LNCAP (cell line): ENCODE measurements around the gene OLFML2A.

ENCODE experiments used
- CTCF ChIP-seq: fragments of 450-650 bp; IDR thresholded peaks from 2 replicates; pipeline ENCODE4 v1.5.1; 2017; ENCODE audit warnings: mild to moderate bottlenecking

The OLFML2A gene

GRCh38 chr9:124762633-124763032 lies 14.3 kb upstream of the OLFML2A start:
- TF ChIP-seq CTCF, result no peak

- peak; percentile 57 for TF ChIP-seq CTCF
Observed at GRCh38 chr9:124764774-124765438, 12.0 kb upstream of the OLFML2A start.

- TF ChIP-seq CTCF, result no peak
Observed at GRCh38 chr9:124765439-124765835, 11.5 kb upstream of the OLFML2A start.

GRCh38 chr9:124766326-124766725 lies 10.6 kb upstream of the OLFML2A start:
- TF ChIP-seq CTCF, result no peak

- no peak for TF ChIP-seq CTCF
Observed at GRCh38 chr9:124766815-124767554, 9.9 kb upstream of the OLFML2A start.

- no peak for TF ChIP-seq CTCF
Observed at GRCh38 chr9:124767821-124768220, 9.1 kb upstream of the OLFML2A start.

- TF ChIP-seq CTCF, result no peak
Observed at GRCh38 chr9:124768334-124768733, 8.6 kb upstream of the OLFML2A start.
